ENCODE results near the gene CDS2. TPM values are rescaled to one million over a fixed set of nuclear protein-coding genes. Genes with fewer than 3 reads are reported as not detected.

CDS2 gene
- total and polyA plus RNA-seq, 2 of the 13 experiments (the other 11 are each of a cell fraction or from before 2014, with no cell fraction given) = 81.3 to 153 TPM

DNA sequence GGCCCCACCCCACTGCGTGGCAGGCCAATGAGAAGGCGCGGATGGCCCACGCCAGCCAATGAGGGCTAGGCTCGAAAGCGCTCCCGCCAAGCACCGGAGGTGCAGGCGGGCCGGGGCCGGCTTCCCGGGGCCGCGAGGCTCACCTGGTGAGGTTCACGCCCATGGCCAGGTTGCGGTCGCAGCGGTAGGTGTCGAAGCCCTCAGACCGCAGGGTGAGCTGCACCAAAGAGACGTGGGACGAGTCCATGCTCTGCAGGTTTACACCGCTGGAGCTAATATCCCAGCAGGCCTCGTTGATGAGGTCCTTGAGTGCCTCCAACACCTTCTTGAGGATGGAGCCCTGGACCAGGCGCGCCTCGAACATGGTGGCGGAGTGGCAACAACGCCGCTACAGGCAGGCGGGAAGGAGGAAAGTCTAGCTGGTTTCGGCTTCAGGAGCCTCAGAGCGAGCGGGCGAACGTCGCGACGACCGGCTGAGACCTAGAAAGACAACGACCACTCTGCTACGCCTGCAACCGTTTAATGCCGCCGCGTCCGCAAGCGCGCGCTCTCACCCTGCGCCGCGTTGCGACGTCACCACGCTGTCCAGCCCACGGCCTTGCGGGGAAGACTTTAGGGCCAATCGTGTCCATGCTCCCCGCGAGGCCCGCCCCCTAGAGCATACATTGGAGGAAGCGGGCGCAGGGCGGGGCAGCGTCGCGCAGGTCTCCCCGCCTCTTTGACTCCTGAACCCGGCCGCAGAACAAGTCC lies 7.2 kb upstream of the CDS2 start, which contains the start of gene PCNA (continued):
- TF ChIP-seq E2F5 (CRISPR knock-in tag; conservative IDR thresholded peaks at IDR 0.05) (peak; percentile 92), ZNF609 (CRISPR knock-in tag; IDR thresholded peaks at IDR 0.05; ENCODE audit: borderline replicate concordance) (peak; percentile 77), CENPX (CRISPR knock-in tag; IDR thresholded peaks at IDR 0.05) (no peak), PTBP1 (IDR thresholded peaks at IDR 0.05; ENCODE audit: low read depth, low read length, poor library complexity, severe bottlenecking) (no peak), MLXIP (CRISPR knock-in tag; IDR thresholded peaks at IDR 0.05; ENCODE audit: borderline replicate concordance) (peak; percentile 78; the same call in 1 of the 2 replicates), ZBTB7B (CRISPR knock-in tag; IDR thresholded peaks at IDR 0.05) (peak; percentile 57; the same call in 1 of the 2 replicates), RFX3 (CRISPR knock-in tag; IDR thresholded peaks at IDR 0.05) (no peak), ZNF143 (CRISPR knock-in tag; IDR thresholded peaks at IDR 0.05) (peak; percentile 81)
- TF ChIP-seq, protein P1, sequence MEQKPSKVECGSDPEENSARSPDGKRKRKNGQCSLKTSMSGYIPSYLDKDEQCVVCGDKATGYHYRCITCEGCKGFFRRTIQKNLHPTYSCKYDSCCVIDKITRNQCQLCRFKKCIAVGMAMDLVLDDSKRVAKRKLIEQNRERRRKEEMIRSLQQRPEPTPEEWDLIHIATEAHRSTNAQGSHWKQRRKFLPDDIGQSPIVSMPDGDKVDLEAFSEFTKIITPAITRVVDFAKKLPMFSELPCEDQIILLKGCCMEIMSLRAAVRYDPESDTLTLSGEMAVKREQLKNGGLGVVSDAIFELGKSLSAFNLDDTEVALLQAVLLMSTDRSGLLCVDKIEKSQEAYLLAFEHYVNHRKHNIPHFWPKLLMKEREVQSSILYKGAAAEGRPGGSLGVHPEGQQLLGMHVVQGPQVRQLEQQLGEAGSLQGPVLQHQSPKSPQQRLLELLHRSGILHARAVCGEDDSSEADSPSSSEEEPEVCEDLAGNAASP (CRISPR knock-in tag; IDR thresholded peaks at IDR 0.05; ENCODE audit: borderline replicate concordance) = peak; percentile 3
- TF ChIP-seq, protein P2, sequence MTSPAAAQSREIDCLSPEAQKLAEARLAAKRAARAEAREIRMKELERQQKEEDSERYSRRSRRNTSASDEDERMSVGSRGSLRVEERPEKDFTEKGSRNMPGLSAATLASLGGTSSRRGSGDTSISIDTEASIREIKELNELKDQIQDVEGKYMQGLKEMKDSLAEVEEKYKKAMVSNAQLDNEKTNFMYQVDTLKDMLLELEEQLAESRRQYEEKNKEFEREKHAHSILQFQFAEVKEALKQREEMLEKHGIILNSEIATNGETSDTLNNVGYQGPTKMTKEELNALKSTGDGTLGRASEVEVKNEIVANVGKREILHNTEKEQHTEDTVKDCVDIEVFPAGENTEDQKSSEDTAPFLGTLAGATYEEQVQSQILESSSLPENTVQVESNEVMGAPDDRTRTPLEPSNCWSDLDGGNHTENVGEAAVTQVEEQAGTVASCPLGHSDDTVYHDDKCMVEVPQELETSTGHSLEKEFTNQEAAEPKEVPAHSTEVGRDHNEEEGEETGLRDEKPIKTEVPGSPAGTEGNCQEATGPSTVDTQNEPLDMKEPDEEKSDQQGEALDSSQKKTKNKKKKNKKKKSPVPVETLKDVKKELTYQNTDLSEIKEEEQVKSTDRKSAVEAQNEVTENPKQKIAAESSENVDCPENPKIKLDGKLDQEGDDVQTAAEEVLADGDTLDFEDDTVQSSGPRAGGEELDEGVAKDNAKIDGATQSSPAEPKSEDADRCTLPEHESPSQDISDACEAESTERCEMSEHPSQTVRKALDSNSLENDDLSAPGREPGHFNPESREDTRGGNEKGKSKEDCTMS (CRISPR knock-in tag; conservative IDR thresholded peaks at IDR 0.05) = no peak
- TF ChIP-seq, protein P3, sequence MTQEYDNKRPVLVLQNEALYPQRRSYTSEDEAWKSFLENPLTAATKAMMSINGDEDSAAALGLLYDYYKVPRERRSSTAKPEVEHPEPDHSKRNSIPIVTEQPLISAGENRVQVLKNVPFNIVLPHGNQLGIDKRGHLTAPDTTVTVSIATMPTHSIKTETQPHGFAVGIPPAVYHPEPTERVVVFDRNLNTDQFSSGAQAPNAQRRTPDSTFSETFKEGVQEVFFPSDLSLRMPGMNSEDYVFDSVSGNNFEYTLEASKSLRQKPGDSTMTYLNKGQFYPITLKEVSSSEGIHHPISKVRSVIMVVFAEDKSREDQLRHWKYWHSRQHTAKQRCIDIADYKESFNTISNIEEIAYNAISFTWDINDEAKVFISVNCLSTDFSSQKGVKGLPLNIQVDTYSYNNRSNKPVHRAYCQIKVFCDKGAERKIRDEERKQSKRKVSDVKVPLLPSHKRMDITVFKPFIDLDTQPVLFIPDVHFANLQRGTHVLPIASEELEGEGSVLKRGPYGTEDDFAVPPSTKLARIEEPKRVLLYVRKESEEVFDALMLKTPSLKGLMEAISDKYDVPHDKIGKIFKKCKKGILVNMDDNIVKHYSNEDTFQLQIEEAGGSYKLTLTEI (CRISPR knock-in tag; conservative IDR thresholded peaks at IDR 0.05) = no peak; the same call in 1 of the 2 replicates
- TF ChIP-seq, protein P4, sequence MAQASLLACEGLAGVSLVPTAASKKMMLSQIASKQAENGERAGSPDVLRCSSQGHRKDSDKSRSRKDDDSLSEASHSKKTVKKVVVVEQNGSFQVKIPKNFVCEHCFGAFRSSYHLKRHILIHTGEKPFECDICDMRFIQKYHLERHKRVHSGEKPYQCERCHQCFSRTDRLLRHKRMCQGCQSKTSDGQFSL (CRISPR knock-in tag; IDR thresholded peaks at IDR 0.05) = 0 out of 2 replicates have a peak, but pooled peaks have one; percentile 40

All from HepG2 (cell line).